ENCODE data around the gene VDAC2. TPM values are rescaled to one million over a fixed set of nuclear protein-coding genes. Genes with fewer than 3 reads are reported as not detected.

The VDAC2 gene
- total RNA-seq, 1 donor from 2014 or later = 14.4 TPM

DNA sequence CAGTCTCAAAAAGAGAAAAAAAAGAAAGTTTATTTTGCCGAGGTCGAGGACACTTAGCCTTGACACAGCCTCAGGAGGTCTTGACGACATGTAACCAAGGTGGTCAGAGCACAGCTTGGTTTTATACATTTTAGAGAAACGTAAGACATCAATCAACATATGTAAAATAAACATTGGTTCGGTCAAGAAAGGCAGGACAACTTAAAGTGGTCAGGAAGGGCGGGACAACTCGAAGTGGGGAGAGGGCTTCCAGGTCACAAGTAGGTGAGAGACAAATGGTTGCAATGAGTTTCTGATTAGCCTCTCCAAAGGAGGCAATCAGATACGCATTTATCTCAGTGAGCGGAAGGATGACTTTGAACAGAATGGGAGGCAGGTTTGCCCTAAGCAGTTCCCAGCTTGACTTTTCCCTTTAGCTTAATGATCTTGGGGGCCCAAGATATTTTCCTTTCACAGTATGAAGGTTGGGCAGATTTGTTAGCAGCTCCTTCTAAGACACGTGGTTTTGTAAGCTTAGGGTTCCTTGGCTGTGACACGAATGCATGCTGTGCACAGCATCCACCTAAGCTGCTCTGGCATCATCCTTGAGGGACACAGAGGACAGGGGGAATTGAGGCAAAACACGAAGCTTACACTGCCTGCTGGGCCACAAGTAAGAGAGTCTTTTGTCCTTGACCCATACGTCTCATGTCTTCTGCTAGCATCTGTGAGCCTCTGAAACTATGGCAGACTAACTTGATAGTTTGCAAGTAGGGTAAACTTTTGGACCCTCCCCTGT is 3.3 kb upstream of the VDAC2 start:
- H3K4me3 ChIP-seq = no peak overlapping the region
- H3K4me1 ChIP-seq = peaks cover 14 to 19% of the 10 kb centered on the region in 2 donors
- H3K27me3 ChIP-seq = no peaks in the 10 kb centered on the region
- H3K9me3 ChIP-seq = no peaks in the 10 kb centered on the region
- intact Hi-C loops (cut with DNase I) = no loop called here
- TF ChIP-seq, protein P1, sequence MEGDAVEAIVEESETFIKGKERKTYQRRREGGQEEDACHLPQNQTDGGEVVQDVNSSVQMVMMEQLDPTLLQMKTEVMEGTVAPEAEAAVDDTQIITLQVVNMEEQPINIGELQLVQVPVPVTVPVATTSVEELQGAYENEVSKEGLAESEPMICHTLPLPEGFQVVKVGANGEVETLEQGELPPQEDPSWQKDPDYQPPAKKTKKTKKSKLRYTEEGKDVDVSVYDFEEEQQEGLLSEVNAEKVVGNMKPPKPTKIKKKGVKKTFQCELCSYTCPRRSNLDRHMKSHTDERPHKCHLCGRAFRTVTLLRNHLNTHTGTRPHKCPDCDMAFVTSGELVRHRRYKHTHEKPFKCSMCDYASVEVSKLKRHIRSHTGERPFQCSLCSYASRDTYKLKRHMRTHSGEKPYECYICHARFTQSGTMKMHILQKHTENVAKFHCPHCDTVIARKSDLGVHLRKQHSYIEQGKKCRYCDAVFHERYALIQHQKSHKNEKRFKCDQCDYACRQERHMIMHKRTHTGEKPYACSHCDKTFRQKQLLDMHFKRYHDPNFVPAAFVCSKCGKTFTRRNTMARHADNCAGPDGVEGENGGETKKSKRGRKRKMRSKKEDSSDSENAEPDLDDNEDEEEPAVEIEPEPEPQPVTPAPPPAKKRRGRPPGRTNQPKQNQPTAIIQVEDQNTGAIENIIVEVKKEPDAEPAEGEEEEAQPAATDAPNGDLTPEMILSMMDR (IDR thresholded peaks at IDR 0.05) = no peak
- H3K36me3 ChIP-seq = peaks cover 0 to 2% of the 10 kb centered on the region in 2 donors
- DNase-seq (ENCODE audit: low spot score in 2 of 2) = peak in 1 of 2 donors; percentile 21
- H3K27ac ChIP-seq = no peak overlapping the region

DNA sequence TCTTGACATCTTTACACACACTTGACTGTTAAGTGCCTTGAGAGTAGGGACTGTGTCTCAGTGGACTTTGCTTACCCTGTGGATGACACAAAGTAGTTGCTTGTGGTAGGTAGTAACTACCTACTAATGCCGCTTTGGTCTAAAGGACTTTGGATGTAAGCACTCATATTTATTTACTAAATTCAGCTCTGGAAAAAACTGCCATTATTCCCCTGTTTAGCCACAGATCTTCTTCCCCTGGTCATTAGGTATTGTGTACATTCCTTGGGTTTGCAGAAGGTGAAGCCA is 2.8 kb upstream of the VDAC2 start:
- Histone ChIP-seq H3K27ac (peak overlapping the region in 1 of 2 donors; percentile 100), H3K4me1 (peaks cover 10 to 20% of the 10 kb centered on the region in 2 donors), H3K27me3 (no peaks in the 10 kb centered on the region), H3K36me3 (peaks cover 5 to 7% of the 10 kb centered on the region in 2 donors), H3K4me3 (no peak overlapping the region), H3K9me3 (no peaks in the 10 kb centered on the region)
- TF ChIP-seq, protein P1 (IDR thresholded peaks at IDR 0.05) = no peak
- DNase-seq (ENCODE audit: low spot score in 2 of 2) = no peak
- intact Hi-C loops (cut with DNase I) = no loop called here

DNA sequence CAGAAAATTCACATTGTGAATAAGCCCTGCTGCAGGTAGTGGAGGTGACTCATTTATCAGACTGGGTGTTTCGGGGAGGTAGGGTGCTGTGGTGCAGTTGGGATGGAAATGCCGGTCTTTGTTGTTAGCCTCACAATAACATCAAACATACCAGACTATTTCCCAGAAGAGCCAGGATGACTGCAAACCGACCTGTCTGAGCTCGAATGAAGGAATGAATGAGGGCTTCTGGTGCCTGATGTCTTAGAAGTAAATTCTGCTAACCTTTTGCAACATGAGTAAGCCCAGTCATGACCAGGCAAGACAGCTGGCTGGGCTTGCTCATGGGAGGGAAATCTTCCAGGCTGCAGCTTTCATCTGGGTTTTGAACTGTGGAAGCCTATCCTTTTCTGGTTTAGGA is 2.4 kb upstream of the VDAC2 start:
- TF ChIP-seq, protein P1 (IDR thresholded peaks at IDR 0.05) = no peak
- no peak overlapping the region for H3K4me3 ChIP-seq
- intact Hi-C loops (cut with DNase I) = no loop called here
- DNase-seq (ENCODE audit: low spot score in 2 of 2) = peak in 1 of 2 donors; percentile 56
- H3K27ac ChIP-seq = peak overlapping the region in 1 of 2 donors; percentile 100
- peaks cover 9 to 11% of the 10 kb centered on the region in 2 donors for H3K36me3 ChIP-seq
- H3K27me3 ChIP-seq = no peaks in the 10 kb centered on the region
- peaks cover 10 to 20% of the 10 kb centered on the region in 2 donors for H3K4me1 ChIP-seq
- H3K9me3 ChIP-seq = no peaks in the 10 kb centered on the region

DNA sequence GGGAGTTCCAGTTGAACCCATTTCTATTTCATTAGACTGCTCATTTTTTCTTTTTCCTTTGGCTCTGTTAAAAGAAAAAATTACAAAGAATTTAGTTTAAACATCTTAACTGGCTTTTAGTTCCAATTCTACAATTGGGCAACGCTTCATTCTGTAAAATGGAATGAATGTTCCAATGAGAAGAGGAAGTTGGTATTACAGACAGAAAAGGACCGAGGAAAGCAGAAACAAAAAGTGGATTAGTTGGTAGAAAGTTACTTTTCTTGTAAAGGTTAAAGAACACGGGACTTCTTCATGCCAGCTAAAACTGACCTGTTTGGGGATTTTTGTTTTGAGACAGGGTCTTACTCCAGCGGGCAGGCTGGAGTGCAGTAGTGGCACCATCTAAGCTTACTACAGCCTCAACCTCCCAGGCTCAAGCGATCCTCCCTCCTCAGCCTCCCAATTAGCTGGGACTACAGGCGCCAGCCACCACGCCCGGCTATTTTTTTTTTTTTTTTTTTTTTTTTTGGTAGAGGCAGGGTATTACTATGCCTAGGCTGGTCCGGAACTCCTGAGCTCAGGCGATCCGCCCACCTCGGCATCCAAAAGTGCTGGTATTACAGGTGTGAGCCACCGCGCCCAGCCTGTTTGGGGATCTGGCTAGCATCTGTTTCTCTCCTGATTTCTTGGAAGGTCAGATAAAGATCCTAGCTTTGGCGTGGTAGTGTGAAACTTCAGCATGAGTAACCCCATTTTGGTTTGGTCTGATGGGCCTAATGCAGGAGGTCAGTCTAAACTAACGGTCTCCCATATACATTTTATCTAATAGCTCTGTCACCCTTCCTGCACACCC is 1.3 kb upstream of the VDAC2 start:
- Histone ChIP-seq H3K36me3 (peaks cover 20% of the 10 kb centered on the region in 2 donors), H3K9me3 (no peaks in the 10 kb centered on the region), H3K27me3 (no peaks in the 10 kb centered on the region), H3K4me3 (peak overlapping the region; percentile 84 to 94), H3K4me1 (peaks cover 10 to 21% of the 10 kb centered on the region in 2 donors), H3K27ac (peak overlapping the region; percentile 98 to 100)
- intact Hi-C loops (cut with DNase I) = no loop called here
- TF ChIP-seq, protein P1 (IDR thresholded peaks at IDR 0.05) = no peak
- no peak for DNase-seq (ENCODE audit: low spot score in 2 of 2)

DNA sequence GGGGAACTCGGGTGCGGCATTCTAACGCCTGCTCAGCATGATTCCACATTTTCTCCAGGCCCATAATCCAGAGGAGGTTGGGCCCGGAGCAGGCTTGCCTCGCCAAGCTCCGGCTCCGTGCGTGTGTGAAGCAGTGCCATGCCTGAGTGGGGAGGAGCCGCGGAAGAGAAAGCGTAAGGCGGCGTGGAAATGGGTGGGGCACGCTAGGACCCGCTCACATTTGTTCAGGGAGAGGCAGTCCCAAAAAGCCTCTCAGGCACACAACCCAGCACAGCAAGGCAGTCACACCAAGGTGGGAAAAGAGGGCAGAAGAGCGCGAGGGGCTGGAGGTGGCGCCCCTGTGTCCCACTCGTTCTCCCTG is 695 bp upstream of the VDAC2 start:
- H3K27me3 ChIP-seq = no peaks in the 10 kb centered on the region
- peak overlapping the region; percentile 84 to 94 for H3K4me3 ChIP-seq
- intact Hi-C loops (cut with DNase I) = loop anchor here (1.0 to 2.0 kb wide), 3 partner anchors 20 to 99 kb away; partner anchors contain the start of gene SAMD8
- DNase-seq (ENCODE audit: low spot score in 2 of 2) = peak; percentile 43 to 90
- TF ChIP-seq, protein P1 (IDR thresholded peaks at IDR 0.05) = no peak
- peak overlapping the region; percentile 98 to 100 for H3K27ac ChIP-seq
- H3K9me3 ChIP-seq = no peaks in the 10 kb centered on the region
- peaks cover 26% of the 10 kb centered on the region in 2 donors for H3K36me3 ChIP-seq
- peaks cover 10 to 23% of the 10 kb centered on the region in 2 donors for H3K4me1 ChIP-seq

All from ascending aorta (tissue), 2 donors.